HUES64 (cell line): ENCODE results near the gene ARNT2.

Experiments used
- H3K27ac ChIP-seq: 2 replicates; pipeline ENCODE4 v1.7.0; 2013; ENCODE audit warnings: low read depth, low read length, inconsistent platforms
- H3K27me3 ChIP-seq: 2 replicates; pipeline ENCODE4 v1.6.1; 2013; ENCODE audit warnings: mild to moderate bottlenecking, low read length; ENCODE audit not compliant: insufficient read depth
- H3K36me3 ChIP-seq: 2 replicates; pipeline ENCODE4 v1.6.1; 2013; ENCODE audit warnings: mild to moderate bottlenecking, low read length; ENCODE audit not compliant: insufficient read depth
- H3K4me1 ChIP-seq: 2 replicates; pipeline ENCODE4 v1.6.1; 2013; ENCODE audit warnings: mild to moderate bottlenecking, low read length, moderate library complexity; ENCODE audit not compliant: insufficient read depth
- H3K4me3 ChIP-seq: 2 replicates; pipeline ENCODE4 v1.5.1; 2013; ENCODE audit warnings: mild to moderate bottlenecking, low read length, moderate library complexity
- H3K9ac ChIP-seq: 2 replicates; pipeline ENCODE4 v1.6.1; 2013; ENCODE audit warnings: mild to moderate bottlenecking, low read depth, low read length
- H3K9me3 ChIP-seq: 2 replicates; pipeline ENCODE4 v1.6.1; 2013; ENCODE audit warnings: low read depth, low read length; ENCODE audit not compliant: insufficient read depth
- WGBS: fragments of 150-250, 120-280 bp; methylation state at CpG from one replicate; pipeline ENCODE4 v1.1.7; 2013; ENCODE audit warnings: missing lambda C conversion rate; 5-methylcytosine and 5-hydroxymethylcytosine counted together

ARNT2 gene

DNA sequence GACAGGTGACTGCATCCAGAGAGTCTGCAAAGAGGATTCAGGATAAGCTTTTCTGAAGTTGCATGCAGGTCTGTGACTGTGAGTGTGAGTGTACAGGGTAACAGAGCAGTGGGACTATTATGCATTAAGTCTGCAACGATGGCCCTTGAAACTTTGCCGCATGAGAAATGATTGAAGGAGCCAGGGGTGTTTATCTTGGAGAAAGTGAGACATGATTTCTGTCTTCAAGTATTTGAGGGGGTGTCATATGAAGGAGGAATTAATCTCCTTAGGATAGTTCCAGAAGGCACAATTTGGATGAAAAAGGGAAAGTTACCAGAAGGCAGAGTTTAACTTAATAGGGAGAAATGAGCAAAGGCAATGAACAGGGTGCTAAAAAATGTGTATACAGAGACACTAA, 119.6 kb downstream of the ARNT2 start:
- WGBS, result 89% methylated on average over 2 of the region's 2 CpGs
- H3K27ac ChIP-seq, result no peak overlapping the region

DNA sequence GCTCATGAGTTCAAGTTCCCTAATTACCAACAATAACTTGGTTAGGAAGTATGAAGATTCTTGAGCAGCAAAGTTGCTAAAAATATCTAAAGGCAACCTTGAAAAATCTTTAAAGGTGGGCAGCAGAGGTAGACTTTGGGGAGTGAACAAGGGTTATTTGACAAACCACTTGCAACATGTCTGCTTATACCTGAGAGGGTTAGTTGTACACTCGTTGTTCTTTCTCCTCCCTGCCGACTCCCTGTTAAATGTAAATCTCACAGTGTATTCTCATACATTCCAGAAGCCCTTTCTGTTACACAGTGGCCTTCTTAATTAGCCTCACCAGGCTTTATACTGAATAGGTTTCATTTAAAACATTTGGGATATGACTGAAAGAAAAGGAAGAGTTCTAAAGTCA, 121.7 kb downstream of the ARNT2 start:
- Histone ChIP-seq H3K9me3 (no peaks in the 10 kb centered on the region), H3K27ac (no peak overlapping the region), H3K4me3 (no peak overlapping the region), H3K9ac (no peak overlapping the region), H3K27me3 (no peaks in the 10 kb centered on the region), H3K36me3 (no peaks in the 10 kb centered on the region), H3K4me1 (no peaks in the 10 kb centered on the region)
- WGBS, result 83% methylated on average over 2 of the region's 2 CpGs

More for the DNA sequence above, 119.6 kb downstream of the ARNT2 start:
- Histone ChIP-seq H3K9ac (no peak overlapping the region), H3K9me3 (no peaks in the 10 kb centered on the region), H3K4me3 (no peak overlapping the region), H3K4me1 (no peaks in the 10 kb centered on the region), H3K27me3 (no peaks in the 10 kb centered on the region), H3K36me3 (no peaks in the 10 kb centered on the region)

DNA sequence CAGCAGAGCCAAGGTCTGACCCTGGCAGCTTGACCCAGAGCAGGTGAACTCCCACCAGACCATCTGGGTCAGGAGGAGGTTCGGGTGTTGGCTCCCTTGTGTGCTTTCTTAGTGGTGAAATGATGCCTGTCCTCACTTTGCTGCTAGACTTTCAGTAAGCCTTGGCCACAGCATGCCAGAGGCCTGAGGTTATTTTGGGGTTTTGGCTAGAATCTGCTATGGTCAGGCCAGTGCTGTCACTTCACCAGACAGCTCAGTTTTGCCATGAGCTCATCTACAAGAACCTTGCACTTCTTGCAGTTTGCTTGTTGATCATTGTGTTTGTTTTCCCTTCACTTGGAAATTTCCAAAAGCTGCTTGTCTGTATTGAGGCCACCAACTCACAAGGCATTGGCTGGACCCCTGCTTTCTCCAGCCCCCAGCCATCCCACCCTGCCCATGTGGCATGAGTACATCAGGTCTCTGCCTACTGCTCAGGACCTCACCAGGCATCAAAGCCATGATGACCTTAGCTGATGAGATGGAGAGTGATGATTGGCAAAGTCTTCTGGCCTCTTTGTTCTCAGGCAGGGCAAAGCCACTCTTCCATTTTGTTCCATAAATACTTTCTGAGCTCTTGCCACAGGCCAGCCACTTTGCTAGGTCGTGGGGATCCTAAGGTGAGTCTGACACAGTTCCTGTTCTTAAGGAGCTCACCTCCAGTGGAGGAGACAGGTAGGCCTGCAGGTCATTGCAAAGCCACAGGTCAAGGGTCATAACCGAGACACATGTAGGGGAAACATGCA, 122.6 kb downstream of the ARNT2 start:
- no peaks in the 10 kb centered on the region for H3K36me3 ChIP-seq
- 88% methylated on average over 3 of the region's 3 CpGs for WGBS

DNA sequence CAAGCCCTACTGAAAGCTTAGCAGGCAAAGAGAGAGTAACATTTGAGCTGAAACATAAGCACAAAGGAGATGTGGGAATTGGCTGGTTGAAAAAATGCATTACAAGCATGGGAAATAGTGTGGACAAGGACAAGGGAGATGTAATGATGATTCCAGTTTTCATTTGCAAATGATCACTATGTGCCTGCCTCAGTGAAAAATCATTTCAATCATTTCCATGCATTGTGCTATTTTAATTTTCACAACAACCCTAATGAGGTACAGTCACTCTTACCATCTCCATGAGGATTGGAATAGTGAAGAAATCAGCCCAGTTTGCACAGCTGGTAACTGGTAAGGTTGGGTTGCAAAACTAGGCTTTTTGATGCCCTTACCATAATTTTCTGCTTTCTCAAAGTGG, 123.2 kb downstream of the ARNT2 start:
- no peaks in the 10 kb centered on the region for H3K9me3 ChIP-seq
- H3K4me3 ChIP-seq, result no peak overlapping the region
- H3K4me1 ChIP-seq, result no peaks in the 10 kb centered on the region
- no peaks in the 10 kb centered on the region for H3K27me3 ChIP-seq
- H3K9ac ChIP-seq, result no peak overlapping the region
- H3K27ac ChIP-seq, result no peak overlapping the region
- no peaks in the 10 kb centered on the region for H3K36me3 ChIP-seq

More for the DNA sequence above, 122.6 kb downstream of the ARNT2 start:
- Histone ChIP-seq H3K9me3 (no peaks in the 10 kb centered on the region), H3K9ac (no peak overlapping the region), H3K4me3 (no peak overlapping the region), H3K27ac (no peak overlapping the region), H3K4me1 (no peaks in the 10 kb centered on the region), H3K27me3 (no peaks in the 10 kb centered on the region)

DNA sequence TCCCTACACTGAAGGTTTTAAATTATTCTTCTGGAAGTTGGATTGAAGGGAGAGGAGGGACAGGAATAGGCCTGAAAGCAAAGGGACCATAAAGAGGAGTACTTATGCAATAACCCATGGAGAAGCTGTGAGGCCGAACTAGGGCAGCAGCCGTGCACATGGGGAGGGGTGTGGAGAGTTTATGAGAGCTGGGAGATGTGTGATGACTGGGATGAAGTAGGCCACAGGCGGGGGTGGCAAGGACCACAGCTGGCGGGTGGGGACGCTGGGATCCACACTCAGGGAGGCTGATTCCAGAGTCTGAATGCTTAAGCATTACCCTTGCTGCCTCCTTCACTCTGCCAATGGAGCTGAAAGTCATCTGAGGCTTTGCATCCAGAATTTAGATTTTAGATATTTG, 123.8 kb downstream of the ARNT2 start:
- Histone ChIP-seq H3K9me3 (no peaks in the 10 kb centered on the region), H3K4me3 (no peak overlapping the region), H3K9ac (no peak overlapping the region), H3K36me3 (no peaks in the 10 kb centered on the region), H3K27ac (no peak overlapping the region), H3K4me1 (no peaks in the 10 kb centered on the region), H3K27me3 (no peaks in the 10 kb centered on the region)
- WGBS, result 91% methylated on average over 5 of the region's 5 CpGs

DNA sequence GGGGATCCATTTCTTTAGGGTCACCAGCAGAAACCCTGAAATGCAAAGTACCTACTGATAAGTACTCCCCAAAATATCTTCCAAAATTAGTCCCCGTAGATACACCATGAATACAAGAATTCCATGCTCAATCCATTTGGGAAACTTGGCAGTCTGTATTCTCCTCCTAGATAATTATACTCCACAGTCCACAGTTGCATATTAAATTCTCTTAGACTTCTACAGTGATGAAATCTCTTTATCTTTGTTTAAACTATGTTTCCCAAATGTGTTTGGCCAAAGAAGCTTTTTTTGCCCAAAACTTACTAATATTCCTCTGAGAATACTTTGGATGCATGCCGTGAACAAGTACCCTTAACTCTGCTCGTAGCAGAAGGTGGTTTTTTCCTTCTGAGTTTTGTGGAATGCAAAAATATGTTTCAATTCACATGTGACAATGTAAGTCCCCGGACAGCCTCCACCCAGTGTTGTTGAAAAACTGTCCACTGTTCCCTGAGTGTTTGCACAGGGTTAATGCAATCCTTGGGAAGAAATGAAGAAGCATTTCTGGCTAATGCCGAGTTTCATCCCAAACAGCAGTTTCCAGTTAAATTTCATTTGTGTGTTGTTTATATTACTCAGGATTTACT, 126.7 kb downstream of the ARNT2 start:
- no peaks in the 10 kb centered on the region for H3K27me3 ChIP-seq
- WGBS, result 97% methylated on average over 5 of the region's 5 CpGs
- H3K36me3 ChIP-seq, result 0 out of 2 replicates have a peak, but pooled peaks cover 2% of the 10 kb centered on the region
- H3K4me3 ChIP-seq, result no peak overlapping the region
- no peak overlapping the region for H3K27ac ChIP-seq
- H3K4me1 ChIP-seq, result 0 out of 2 replicates have a peak, but pooled peaks cover 3% of the 10 kb centered on the region
- H3K9ac ChIP-seq, result no peak overlapping the region
- H3K9me3 ChIP-seq, result peaks cover 22% of the 10 kb centered on the region

DNA sequence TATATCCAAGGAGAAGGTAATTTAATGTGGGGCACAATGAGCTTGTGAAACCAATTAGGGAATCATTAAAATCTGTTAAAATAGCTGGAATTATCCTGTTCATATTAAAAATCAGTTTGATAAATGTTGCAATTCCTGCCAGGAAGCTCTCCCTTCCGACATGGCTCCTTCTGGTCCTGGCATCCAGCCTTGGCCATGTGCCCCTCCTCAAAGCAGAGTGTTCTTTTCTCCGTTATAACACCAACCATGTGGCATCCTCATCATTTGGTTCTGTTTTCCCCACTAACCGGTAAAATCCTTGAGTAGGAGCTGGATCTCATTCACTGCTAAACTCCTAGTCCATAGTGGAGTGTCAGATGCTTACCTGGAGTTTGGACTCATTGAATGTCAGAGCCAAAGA, 127.2 kb downstream of the ARNT2 start:
- 89% methylated on average over 3 of the region's 3 CpGs for WGBS
- no peak overlapping the region for H3K4me3 ChIP-seq
- peaks cover 23% of the 10 kb centered on the region for H3K9me3 ChIP-seq
- peaks cover 7% of the 10 kb centered on the region; the same call in 1 of the 2 replicates for H3K4me1 ChIP-seq
- H3K27ac ChIP-seq, result no peak overlapping the region
- no peak overlapping the region for H3K9ac ChIP-seq
- H3K36me3 ChIP-seq, result 0 out of 2 replicates have a peak, but pooled peaks cover 2% of the 10 kb centered on the region
- H3K27me3 ChIP-seq, result no peaks in the 10 kb centered on the region

DNA sequence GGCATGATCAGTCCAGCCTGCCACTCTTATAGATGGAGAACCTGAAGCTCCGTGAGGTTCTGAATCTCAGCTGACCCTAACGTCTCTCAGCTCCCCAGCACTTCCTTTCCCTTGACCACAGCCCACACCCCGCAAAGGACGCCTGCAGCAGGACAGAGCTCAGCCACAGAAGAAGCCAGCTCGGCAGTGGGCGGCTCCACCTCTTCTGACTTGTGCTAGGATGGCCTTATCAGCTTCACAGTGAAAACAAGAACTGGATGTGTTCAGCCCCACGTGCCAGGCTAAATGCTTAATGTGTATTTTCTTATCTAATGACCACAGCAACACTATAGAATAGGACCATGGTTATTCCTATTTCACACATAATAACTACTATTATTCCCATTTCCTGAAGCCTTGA, 127.6 kb downstream of the ARNT2 start:
- Histone ChIP-seq H3K27ac (no peak overlapping the region), H3K9ac (no peak overlapping the region)

DNA sequence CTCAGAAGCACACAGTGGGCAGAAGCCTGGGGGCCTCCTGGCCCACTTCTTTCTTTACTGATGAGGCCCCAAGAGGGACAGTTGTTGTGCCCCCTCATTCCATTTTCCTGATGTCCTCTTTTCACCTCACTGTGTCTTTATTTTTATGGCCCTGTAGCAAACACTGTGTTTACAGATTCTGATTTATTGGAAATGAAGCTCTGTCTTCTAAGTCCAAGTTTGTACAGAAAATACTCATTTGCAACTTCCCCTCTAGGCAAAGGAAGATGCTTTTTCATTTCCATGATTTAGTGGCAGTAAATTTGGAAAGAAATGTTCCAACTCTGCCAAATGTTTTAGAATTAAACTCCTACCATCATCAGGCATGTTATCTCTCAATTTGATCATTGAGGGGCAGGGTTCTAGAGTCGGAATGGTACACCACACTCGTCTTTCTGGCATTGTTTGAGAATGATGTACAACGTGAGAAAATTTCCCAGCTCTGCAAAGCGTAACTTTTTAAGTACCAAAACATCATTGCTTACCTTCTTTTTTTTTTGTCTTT, 129.7 kb downstream of the ARNT2 start:
- peaks cover 23% of the 10 kb centered on the region for H3K9me3 ChIP-seq
- no peak overlapping the region for H3K9ac ChIP-seq
- no peaks in the 10 kb centered on the region for H3K27me3 ChIP-seq
- H3K4me1 ChIP-seq, result peaks cover 9% of the 10 kb centered on the region; the same call in 1 of the 2 replicates
- no peak overlapping the region for H3K4me3 ChIP-seq
- 90% methylated on average over 3 of the region's 4 CpGs for WGBS
- no peak overlapping the region for H3K27ac ChIP-seq
- H3K36me3 ChIP-seq, result 0 out of 2 replicates have a peak, but pooled peaks cover 2% of the 10 kb centered on the region

More for the DNA sequence above, 127.6 kb downstream of the ARNT2 start:
- H3K4me1 ChIP-seq, result peaks cover 9% of the 10 kb centered on the region; the same call in 1 of the 2 replicates
- no peaks in the 10 kb centered on the region for H3K27me3 ChIP-seq
- H3K4me3 ChIP-seq, result no peak overlapping the region
- WGBS, result 85% methylated on average over 7 of the region's 7 CpGs
- H3K9me3 ChIP-seq, result peaks cover 23% of the 10 kb centered on the region
- H3K36me3 ChIP-seq, result 0 out of 2 replicates have a peak, but pooled peaks cover 2% of the 10 kb centered on the region

DNA sequence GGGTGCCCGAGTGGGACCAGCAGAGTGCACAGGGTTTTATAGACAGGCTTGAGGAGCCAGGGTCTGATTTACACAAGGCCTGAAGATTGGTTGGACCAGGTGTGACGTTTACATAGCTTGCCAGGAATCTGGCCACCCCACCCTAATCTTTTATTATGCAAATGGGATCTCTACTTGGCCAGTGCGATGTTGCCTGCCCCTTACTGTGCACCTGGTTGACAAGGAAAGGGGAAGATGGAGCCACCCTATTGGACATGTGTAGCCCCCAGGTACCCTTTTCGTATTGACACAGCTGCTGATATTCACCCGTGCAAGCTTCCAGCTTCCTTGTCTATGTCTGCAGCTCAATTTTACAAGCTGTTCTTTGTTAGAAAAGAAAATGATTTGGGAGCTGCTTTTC, 132.0 kb downstream of the ARNT2 start:
- H3K36me3 ChIP-seq, result 0 out of 2 replicates have a peak, but pooled peaks cover 2% of the 10 kb centered on the region
- no peak overlapping the region for H3K4me3 ChIP-seq
- H3K9ac ChIP-seq, result no peak overlapping the region
- peak overlapping the region; percentile 54; the same call in 1 of the 2 replicates for H3K27ac ChIP-seq
- H3K4me1 ChIP-seq, result peaks cover 9% of the 10 kb centered on the region; the same call in 1 of the 2 replicates
- H3K9me3 ChIP-seq, result peaks cover 23% of the 10 kb centered on the region
- no peaks in the 10 kb centered on the region for H3K27me3 ChIP-seq
- 67% methylated on average over 5 of the region's 5 CpGs for WGBS

DNA sequence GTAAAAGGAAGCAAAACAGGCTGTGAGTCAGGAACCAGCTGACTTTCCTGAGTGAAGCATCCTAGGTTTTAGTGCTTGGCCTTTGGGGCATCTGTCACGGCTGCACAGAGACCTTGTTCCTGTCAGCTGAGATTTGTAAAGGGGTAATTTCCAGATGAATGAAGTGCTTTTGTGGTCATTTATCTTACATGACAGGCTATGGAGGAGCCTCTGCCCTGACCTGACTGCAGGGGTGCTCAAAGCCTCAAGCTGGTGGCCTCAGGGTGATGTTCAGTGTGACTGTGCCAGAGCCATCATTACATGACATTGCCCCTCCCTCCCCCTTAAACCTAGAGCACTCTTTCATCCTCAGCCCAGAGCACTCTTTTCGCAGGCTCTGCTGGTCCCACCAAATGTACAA, 132.5 kb downstream of the ARNT2 start:
- Histone ChIP-seq H3K9ac (no peak overlapping the region), H3K4me3 (no peak overlapping the region), H3K27ac (no peak overlapping the region), H3K27me3 (no peaks in the 10 kb centered on the region), H3K9me3 (peaks cover 23% of the 10 kb centered on the region), H3K36me3 (0 out of 2 replicates have a peak, but pooled peaks cover 2% of the 10 kb centered on the region), H3K4me1 (peaks cover 9% of the 10 kb centered on the region; the same call in 1 of the 2 replicates)
- 87% methylated on average over 2 of the region's 2 CpGs for WGBS
